A549 (cell line): ENCODE measurements around the gene RHBDD3.

Experiments
- GATA3 ChIP-seq: IDR thresholded peaks from 2 replicates; pipeline ENCODE4 v1.6.1; 2012; ENCODE audit warnings: borderline replicate concordance
- JUNB ChIP-seq: fragments of >200 bp; sonication (Bioruptor Twin); formaldehyde crosslinking; IDR thresholded peaks from 2 replicates; pipeline ENCODE4 v1.6.1; 2016
- KDM1A ChIP-seq: fragments of 200-600 bp; sonication (generic); IDR thresholded peaks from 2 replicates; pipeline ENCODE4 v1.6.1; 2016; ENCODE audit warnings: low read depth, mild to moderate bottlenecking
- MAZ ChIP-seq: fragments of 150-350 bp; IDR thresholded peaks from 2 replicates; pipeline ENCODE4 v1.6.1; 2014; ENCODE audit warnings: antibody characterized with exemption, low read depth, low read length, borderline replicate concordance
- MYC ChIP-seq: IDR thresholded peaks from 2 replicates; pipeline ENCODE4 v1.6.1; 2012; ENCODE audit warnings: mild to moderate bottlenecking, inconsistent platforms, low read length, improper control_type of control experiment, borderline replicate concordance
- RAD21 ChIP-seq, 2 experiments: fragments of >200 bp in 1 of 2; sonication (Bioruptor Twin) in 1 of 2; formaldehyde crosslinking in 1 of 2; IDR thresholded peaks in 1 of 2; conservative IDR thresholded peaks in 1 of 2; 2 replicates in 1 of 2; 3 replicates in 1 of 2; pipeline ENCODE4 v1.6.1; 2012 to 2018; ENCODE audit warnings: inconsistent platforms in 1 of 2
- SMC3 ChIP-seq: fragments of >200 bp; sonication (Bioruptor Twin); formaldehyde crosslinking; IDR thresholded peaks from 3 replicates; pipeline ENCODE4 v1.6.1; 2018; ENCODE audit warnings: inconsistent platforms
- TF ChIP-seq, protein P1 (sequence below): fragments of >200 bp; sonication (Bioruptor Twin); formaldehyde crosslinking; IDR thresholded peaks from 3 replicates; pipeline ENCODE4 v1.5.1; 2016
- TF ChIP-seq, protein P2 (sequence below): fragments of 450-650 bp; IDR thresholded peaks from 2 replicates; pipeline ENCODE4 v1.6.1; 2014; ENCODE audit warnings: antibody characterized with exemption
- TF ChIP-seq, protein P3 (sequence below): fragments of 150-350 bp; IDR thresholded peaks from 2 replicates; pipeline ENCODE4 v1.6.1; 2014; ENCODE audit warnings: low read depth, mild to moderate bottlenecking, low read length
- TF ChIP-seq, protein P4 (sequence below): IDR thresholded peaks from 2 replicates; pipeline ENCODE4 v1.6.1; 2012; ENCODE audit warnings: low read depth, borderline replicate concordance

DNA sequence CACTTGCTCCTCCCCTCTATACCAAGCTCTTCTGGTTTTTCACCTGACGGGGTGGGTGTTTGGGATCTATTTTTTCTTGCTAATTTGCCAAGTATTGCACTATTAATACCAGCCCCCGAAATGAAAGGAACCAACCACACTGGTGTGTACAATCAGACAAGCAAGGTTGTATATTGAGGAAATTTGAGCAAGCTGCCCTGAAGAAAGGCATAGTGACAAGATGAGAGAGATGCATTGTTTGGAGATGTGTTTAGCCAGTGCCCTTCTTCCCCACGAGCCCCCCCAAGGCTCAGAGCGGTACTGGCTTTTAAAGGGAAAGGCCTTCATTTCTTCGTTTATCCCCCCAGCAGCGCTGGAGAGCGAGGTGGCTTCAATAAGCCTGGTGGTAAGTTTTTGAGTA, 23.4 kb upstream of the RHBDD3 start:
- TF ChIP-seq, protein P1, sequence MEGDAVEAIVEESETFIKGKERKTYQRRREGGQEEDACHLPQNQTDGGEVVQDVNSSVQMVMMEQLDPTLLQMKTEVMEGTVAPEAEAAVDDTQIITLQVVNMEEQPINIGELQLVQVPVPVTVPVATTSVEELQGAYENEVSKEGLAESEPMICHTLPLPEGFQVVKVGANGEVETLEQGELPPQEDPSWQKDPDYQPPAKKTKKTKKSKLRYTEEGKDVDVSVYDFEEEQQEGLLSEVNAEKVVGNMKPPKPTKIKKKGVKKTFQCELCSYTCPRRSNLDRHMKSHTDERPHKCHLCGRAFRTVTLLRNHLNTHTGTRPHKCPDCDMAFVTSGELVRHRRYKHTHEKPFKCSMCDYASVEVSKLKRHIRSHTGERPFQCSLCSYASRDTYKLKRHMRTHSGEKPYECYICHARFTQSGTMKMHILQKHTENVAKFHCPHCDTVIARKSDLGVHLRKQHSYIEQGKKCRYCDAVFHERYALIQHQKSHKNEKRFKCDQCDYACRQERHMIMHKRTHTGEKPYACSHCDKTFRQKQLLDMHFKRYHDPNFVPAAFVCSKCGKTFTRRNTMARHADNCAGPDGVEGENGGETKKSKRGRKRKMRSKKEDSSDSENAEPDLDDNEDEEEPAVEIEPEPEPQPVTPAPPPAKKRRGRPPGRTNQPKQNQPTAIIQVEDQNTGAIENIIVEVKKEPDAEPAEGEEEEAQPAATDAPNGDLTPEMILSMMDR, result no peak
- TF ChIP-seq MYC (no peak), SMC3 (no peak), GATA3 (no peak), RAD21 (conservative IDR thresholded peaks at IDR 0.05 in 1 of 2, IDR thresholded peaks at IDR 0.05 in 1 of 2) (no peak), JUNB (no peak), KDM1A (no peak), MAZ (no peak)
- TF ChIP-seq, protein P2, sequence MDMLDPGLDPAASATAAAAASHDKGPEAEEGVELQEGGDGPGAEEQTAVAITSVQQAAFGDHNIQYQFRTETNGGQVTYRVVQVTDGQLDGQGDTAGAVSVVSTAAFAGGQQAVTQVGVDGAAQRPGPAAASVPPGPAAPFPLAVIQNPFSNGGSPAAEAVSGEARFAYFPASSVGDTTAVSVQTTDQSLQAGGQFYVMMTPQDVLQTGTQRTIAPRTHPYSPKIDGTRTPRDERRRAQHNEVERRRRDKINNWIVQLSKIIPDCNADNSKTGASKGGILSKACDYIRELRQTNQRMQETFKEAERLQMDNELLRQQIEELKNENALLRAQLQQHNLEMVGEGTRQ, result no peak
- TF ChIP-seq, protein P3, sequence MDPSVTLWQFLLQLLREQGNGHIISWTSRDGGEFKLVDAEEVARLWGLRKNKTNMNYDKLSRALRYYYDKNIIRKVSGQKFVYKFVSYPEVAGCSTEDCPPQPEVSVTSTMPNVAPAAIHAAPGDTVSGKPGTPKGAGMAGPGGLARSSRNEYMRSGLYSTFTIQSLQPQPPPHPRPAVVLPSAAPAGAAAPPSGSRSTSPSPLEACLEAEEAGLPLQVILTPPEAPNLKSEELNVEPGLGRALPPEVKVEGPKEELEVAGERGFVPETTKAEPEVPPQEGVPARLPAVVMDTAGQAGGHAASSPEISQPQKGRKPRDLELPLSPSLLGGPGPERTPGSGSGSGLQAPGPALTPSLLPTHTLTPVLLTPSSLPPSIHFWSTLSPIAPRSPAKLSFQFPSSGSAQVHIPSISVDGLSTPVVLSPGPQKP, result no peak
- TF ChIP-seq, protein P4, sequence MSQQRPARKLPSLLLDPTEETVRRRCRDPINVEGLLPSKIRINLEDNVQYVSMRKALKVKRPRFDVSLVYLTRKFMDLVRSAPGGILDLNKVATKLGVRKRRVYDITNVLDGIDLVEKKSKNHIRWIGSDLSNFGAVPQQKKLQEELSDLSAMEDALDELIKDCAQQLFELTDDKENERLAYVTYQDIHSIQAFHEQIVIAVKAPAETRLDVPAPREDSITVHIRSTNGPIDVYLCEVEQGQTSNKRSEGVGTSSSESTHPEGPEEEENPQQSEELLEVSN, result no peak
